ENCODE measurements around the gene DIAPH3.

DNA sequence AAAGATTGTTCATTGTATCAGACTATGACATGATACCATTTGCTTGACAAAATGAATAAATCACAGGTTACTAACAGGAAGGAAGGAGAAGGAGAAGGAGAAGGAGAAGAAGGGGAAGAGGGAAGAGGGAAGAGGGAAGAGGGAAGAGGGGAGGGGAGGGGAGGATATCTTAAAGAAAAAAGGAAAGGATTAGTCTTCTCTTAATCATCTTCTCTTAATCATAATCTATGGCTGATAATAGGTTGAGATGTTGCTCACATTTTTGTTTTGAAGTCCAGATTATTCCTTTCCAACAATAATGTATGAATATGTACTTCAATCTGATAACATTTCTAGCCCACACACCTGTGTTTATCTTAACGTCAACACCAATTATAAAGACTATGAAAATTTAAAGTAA is 25.1 kb downstream of the DIAPH3 start:
- TF ChIP-seq CBFB (CRISPR knock-in tag; IDR thresholded peaks at IDR 0.05; ENCODE audit: low read depth) (no peak), ATF2 (CRISPR knock-in tag; IDR thresholded peaks at IDR 0.05; ENCODE audit: borderline replicate concordance, low read depth) (no peak), CREB1 (CRISPR knock-in tag; IDR thresholded peaks at IDR 0.05) (no peak), ATF3 (CRISPR knock-in tag; conservative IDR thresholded peaks at IDR 0.05) (no peak), FOXP1 (CRISPR knock-in tag; IDR thresholded peaks at IDR 0.05; ENCODE audit: borderline replicate concordance) (no peak), USF1 (CRISPR knock-in tag; IDR thresholded peaks at IDR 0.05) (no peak), ETV6 (CRISPR knock-in tag; IDR thresholded peaks at IDR 0.05) (no peak), ATF1 (CRISPR knock-in tag; IDR thresholded peaks at IDR 0.05) (no peak), ZNF121 (CRISPR knock-in tag; IDR thresholded peaks at IDR 0.05) (no peak)
- TF ChIP-seq, protein P1, sequence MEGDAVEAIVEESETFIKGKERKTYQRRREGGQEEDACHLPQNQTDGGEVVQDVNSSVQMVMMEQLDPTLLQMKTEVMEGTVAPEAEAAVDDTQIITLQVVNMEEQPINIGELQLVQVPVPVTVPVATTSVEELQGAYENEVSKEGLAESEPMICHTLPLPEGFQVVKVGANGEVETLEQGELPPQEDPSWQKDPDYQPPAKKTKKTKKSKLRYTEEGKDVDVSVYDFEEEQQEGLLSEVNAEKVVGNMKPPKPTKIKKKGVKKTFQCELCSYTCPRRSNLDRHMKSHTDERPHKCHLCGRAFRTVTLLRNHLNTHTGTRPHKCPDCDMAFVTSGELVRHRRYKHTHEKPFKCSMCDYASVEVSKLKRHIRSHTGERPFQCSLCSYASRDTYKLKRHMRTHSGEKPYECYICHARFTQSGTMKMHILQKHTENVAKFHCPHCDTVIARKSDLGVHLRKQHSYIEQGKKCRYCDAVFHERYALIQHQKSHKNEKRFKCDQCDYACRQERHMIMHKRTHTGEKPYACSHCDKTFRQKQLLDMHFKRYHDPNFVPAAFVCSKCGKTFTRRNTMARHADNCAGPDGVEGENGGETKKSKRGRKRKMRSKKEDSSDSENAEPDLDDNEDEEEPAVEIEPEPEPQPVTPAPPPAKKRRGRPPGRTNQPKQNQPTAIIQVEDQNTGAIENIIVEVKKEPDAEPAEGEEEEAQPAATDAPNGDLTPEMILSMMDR (IDR thresholded peaks at IDR 0.05): no peak

Data from WTC11 (cell line).